ENCODE data around the gene TGFB1I1. TPM values are rescaled to one million over a fixed set of nuclear protein-coding genes. Genes with fewer than 3 reads are reported as not detected.

The TGFB1I1 gene
- total and polyA plus RNA-seq, 2 of the 13 experiments (the other 11 are each of a cell fraction or from before 2014, with no cell fraction given) = 0.80 to 2.9 TPM

GRCh38 chr16:31459687-31460581 lies 12.0 kb upstream of the TGFB1I1 start:
- Histone ChIP-seq H3K4me2 (ENCODE audit: low read depth, low read length) (peak overlapping the region; percentile 99), H3K4me3 (replicated peaks in 1 of 3; ENCODE audit: insufficient read depth in 1 of 3, low read depth in 2 of 3, low read length in 3 of 3) (peak overlapping the region; percentile 71 to 98 (median 83)), H4K20me1 (ENCODE audit: insufficient read depth, low read length) (peaks cover 42% of the 10 kb centered on the region), H3K27ac (ENCODE audit: extremely low read length, insufficient read depth, low read length) (peak overlapping the region; percentile 95), H3K79me2 (ENCODE audit: insufficient read depth, low read length) (peaks cover 38% of the 10 kb centered on the region), H3K4me1 (ENCODE audit: insufficient read depth, low read length) (peaks cover 41% of the 10 kb centered on the region), H3K9me3 (ENCODE audit: low read length) (no peaks in the 10 kb centered on the region), H2AFZ (ENCODE audit: low read length) (no peak overlapping the region), H3K9ac (ENCODE audit: insufficient read depth, low read depth, low read length) (peak overlapping the region; percentile 97), H3K27me3 (ENCODE audit: control insufficient read depth in 1 of 2, insufficient read depth in 2 of 2, low read length in 2 of 2) (no peaks in the 10 kb centered on the region; a peak in 1 of 5 replicates), H3K36me3 (replicated peaks in 1 of 2; ENCODE audit: control insufficient read depth in 1 of 2, insufficient read depth in 2 of 2, low read length in 2 of 2) (peaks cover 26 to 37% of the 10 kb centered on the region in 2 experiments)
- DNase-seq (ENCODE audit: low spot score) = peak; percentile 99
- POLR2A ChIA-PET = interaction anchor here (0.9 to 8.3 kb wide), 25 partner anchors 8 to 461 kb away, joined by 3 to 110 read pairs (median 8); partner anchors contain the start of genes FUS, KAT8, PYCARD and RUSF1
- intact Hi-C loops (cut with micrococcal nuclease; ENCODE audit: unreplicated experiment) = loop anchor here (1.0 to 5.0 kb wide), 4 partner anchors 17 to 412 kb away; partner anchors contain the start of genes RUSF1 and ZNF267
- BruUV-seq (replicated peaks) = no TSS peak
- FAIRE-seq = peak; percentile 98
- in situ Hi-C loops (cut with HindIII; ENCODE audit: extremely low pct_ligation_motif_present, low pct_unique_long_range_greater_than_20kb) = loop anchor here (5.0 to 10.0 kb wide), 3 partner anchors 242 to 468 kb away; partner anchors contain the start of gene ZNF267
- peak; percentile 69 for ATAC-seq
- CTCF ChIA-PET (ENCODE audit: low intra/inter-chr PET ratio, low total read pairs) = no interaction called here
- WGBS (ENCODE audit: low lambda C conversion rate) = 11% methylated on average over 46 of the region's 61 CpGs
- TF ChIP-seq ATF7 (IDR thresholded peaks at IDR 0.05) (peak; percentile 75), ATF7 (CRISPR knock-in tag; IDR thresholded peaks at IDR 0.05) (no peak), ZSCAN29 (CRISPR knock-in tag; conservative IDR thresholded peaks at IDR 0.05) (peak; percentile 5; the same call in 1 of the 2 replicates), RFXAP (CRISPR knock-in tag; IDR thresholded peaks at IDR 0.05; ENCODE audit: borderline replicate concordance) (peak; percentile 64; the same call in 1 of the 2 replicates), RXRA (CRISPR knock-in tag; IDR thresholded peaks at IDR 0.05) (no peak), ZSCAN30 (CRISPR knock-in tag; IDR thresholded peaks at IDR 0.05) (0 out of 2 replicates have a peak, but pooled peaks have one; percentile 13), ZNF180 (CRISPR knock-in tag; IDR thresholded peaks at IDR 0.05; ENCODE audit: borderline replicate concordance, low read depth) (no peak), MED1 (CRISPR knock-in tag; IDR thresholded peaks at IDR 0.05) (peak; percentile 11; the same call in 1 of the 2 replicates), DRAP1 (CRISPR knock-in tag; IDR thresholded peaks at IDR 0.05) (peak; percentile 58; the same call in 1 of the 2 replicates), RARA (CRISPR knock-in tag; IDR thresholded peaks at IDR 0.05) (peak; percentile 48), SAFB2 (CRISPR knock-in tag; IDR thresholded peaks at IDR 0.05; ENCODE audit: borderline replicate concordance, low read depth) (peak; percentile 2), ZBTB26 (CRISPR knock-in tag; IDR thresholded peaks at IDR 0.05; ENCODE audit: borderline replicate concordance) (peak; percentile 30), AHR (CRISPR knock-in tag; IDR thresholded peaks at IDR 0.05) (no peak), CCAR2 (optimal IDR thresholded peaks at IDR 0.05; ENCODE audit: low read depth, low read length) (no peak), SIX4 (CRISPR knock-in tag; IDR thresholded peaks at IDR 0.05) (no peak), KDM5A (IDR thresholded peaks at IDR 0.05; ENCODE audit: borderline replicate concordance, low read length) (peak; percentile 51; the same call in 1 of the 2 replicates), NONO (IDR thresholded peaks at IDR 0.05) (no peak), NONO (CRISPR knock-in tag; conservative IDR thresholded peaks at IDR 0.05) (peak; percentile 31; the same call in 1 of the 2 replicates), MAZ (IDR thresholded peaks at IDR 0.05; ENCODE audit: borderline replicate concordance, low read depth, low read length) (no peak), MAZ (CRISPR knock-in tag; IDR thresholded peaks at IDR 0.05; ENCODE audit: low read depth) (no peak; the same call in 1 of the 2 replicates), ZNF552 (CRISPR knock-in tag; IDR thresholded peaks at IDR 0.05; ENCODE audit: borderline replicate concordance) (no peak), ZNF577 (CRISPR knock-in tag; IDR thresholded peaks at IDR 0.05; ENCODE audit: borderline replicate concordance, low read depth) (0 out of 2 replicates have a peak, but pooled peaks have one; percentile 0), RAD21 (CRISPR knock-in tag; IDR thresholded peaks at IDR 0.05) (0 out of 2 replicates have a peak, but pooled peaks have one; percentile 9)
